ENCODE results near the gene SLC44A4. TPM values are rescaled to one million over a fixed set of nuclear protein-coding genes. Genes with fewer than 3 reads are reported as not detected.

The SLC44A4 gene
- total and polyA plus RNA-seq, 9 of the 15 experiments (the other 6 are each of a cell fraction or from before 2014, with no cell fraction given), result 7.9 to 18.6 (median 11.2) TPM

- TF ChIP-seq ZBTB17 (CRISPR knock-in tag; IDR thresholded peaks at IDR 0.05) (peak; percentile 75; the same call in 1 of the 2 replicates), FOSL1 (tag; conservative IDR thresholded peaks at IDR 0.05) (no peak), C11orf30 (IDR thresholded peaks at IDR 0.05; ENCODE audit: low read depth) (no peak), E4F1 (CRISPR knock-in tag; IDR thresholded peaks at IDR 0.05; ENCODE audit: borderline replicate concordance) (no peak), NFE2 (IDR thresholded peaks at IDR 0.05; ENCODE audit: low read depth) (no peak), KAT7 (CRISPR knock-in tag; IDR thresholded peaks at IDR 0.05; ENCODE audit: borderline replicate concordance) (no peak), ZFP30 (CRISPR knock-in tag; IDR thresholded peaks at IDR 0.05; ENCODE audit: borderline replicate concordance) (peak; percentile 24; the same call in 1 of the 2 replicates), NELFE (IDR thresholded peaks at IDR 0.05; ENCODE audit: insufficient read depth, insufficient read length) (no peak), NUFIP1 (IDR thresholded peaks at IDR 0.05; ENCODE audit: partially characterized antibody) (no peak), ZNF778 (CRISPR knock-in tag; IDR thresholded peaks at IDR 0.05) (no peak), MECOM (CRISPR knock-in tag; IDR thresholded peaks at IDR 0.05) (no peak), ATF2 (CRISPR knock-in tag; IDR thresholded peaks at IDR 0.05) (no peak), SMAD4 (CRISPR knock-in tag; conservative IDR thresholded peaks at IDR 0.05) (peak; percentile 31; the same call in 1 of the 2 replicates), ESRRB (CRISPR knock-in tag; IDR thresholded peaks at IDR 0.05; ENCODE audit: borderline replicate concordance) (0 out of 2 replicates have a peak, but pooled peaks have one; percentile 40), ZNF395 (CRISPR knock-in tag; IDR thresholded peaks at IDR 0.05) (no peak), TARDBP (IDR thresholded peaks at IDR 0.05) (no peak), SMC3 (conservative IDR thresholded peaks at IDR 0.05; ENCODE audit: insufficient read depth, low read depth, low read length) (peak; percentile 39; the same call in 1 of the 2 replicates), RBM17 (IDR thresholded peaks at IDR 0.05; ENCODE audit: borderline replicate concordance, low read depth, low read length) (no peak), ZNF436 (CRISPR knock-in tag; IDR thresholded peaks at IDR 0.05) (0 out of 2 replicates have a peak, but pooled peaks have one; percentile 58), IRF9 (tag; IDR thresholded peaks at IDR 0.05) (no peak), TBL1XR1 (IDR thresholded peaks at IDR 0.05; ENCODE audit: low read length in 2 of 2) (no peak), PHF8 (IDR thresholded peaks at IDR 0.05; ENCODE audit: borderline replicate concordance, low read length) (no peak), HNRNPH1 (optimal IDR thresholded peaks at IDR 0.05; ENCODE audit: low read depth, low read length) (no peak)
Observed at GRCh38 chr6:31829633-31830283, 49.0 kb downstream of the SLC44A4 start (continued).
